OCI-LY7 (cell line): ENCODE measurements around the gene NINJ2.

Source experiments
- EZH2phosphoT487 ChIP-seq: fragments of 200-600 bp; sonication (generic); IDR thresholded peaks from 2 replicates; pipeline ENCODE4 v1.6.1; 2018; ENCODE audit warnings: low read depth, borderline replicate concordance, mild to moderate bottlenecking, mixed run types, antibody characterized with exemption, low read length, moderate library complexity, mixed read lengths
- TF ChIP-seq, protein P1 (sequence below): fragments of 200-600 bp; sonication (generic); conservative IDR thresholded peaks from 2 replicates; pipeline ENCODE4 v1.5.1; 2014; ENCODE audit warnings: mild to moderate bottlenecking, antibody characterized with exemption, low read length, moderate library complexity, mixed read lengths

DNA sequence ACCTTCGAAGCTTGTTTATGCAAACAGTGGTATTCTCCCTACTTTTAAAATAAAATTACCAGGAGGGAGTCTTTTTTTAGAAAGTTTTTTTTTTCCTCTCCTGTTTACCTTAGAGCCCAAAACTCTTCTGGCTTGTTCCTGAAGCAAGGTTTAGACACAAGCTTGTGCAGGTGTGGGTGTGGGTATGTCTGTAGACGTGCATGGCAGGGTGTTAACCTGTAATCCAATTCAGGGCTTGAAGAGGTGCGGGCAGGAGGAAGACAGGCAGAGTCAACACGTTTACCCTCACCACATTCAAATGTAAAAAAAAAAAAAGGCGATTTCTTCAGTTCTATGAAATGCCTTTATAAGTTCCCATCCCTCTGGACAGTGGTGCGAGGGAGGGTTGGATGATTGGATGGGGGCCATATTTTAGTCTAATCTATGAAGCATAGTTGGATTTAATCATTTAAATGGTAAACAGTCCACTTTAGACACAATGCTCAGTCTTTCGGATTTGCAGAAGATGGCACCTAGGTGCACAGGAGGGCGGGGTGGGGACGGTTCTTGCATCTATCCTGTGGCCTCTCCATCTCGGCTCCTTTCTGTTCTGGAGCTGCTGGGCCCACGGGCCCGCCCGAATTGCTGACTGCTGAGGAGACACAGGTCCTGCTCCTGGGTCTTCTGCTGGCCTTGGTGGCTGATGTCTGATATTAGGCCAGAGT, 982 bp upstream of the NINJ2 start:
- TF ChIP-seq, protein P1, sequence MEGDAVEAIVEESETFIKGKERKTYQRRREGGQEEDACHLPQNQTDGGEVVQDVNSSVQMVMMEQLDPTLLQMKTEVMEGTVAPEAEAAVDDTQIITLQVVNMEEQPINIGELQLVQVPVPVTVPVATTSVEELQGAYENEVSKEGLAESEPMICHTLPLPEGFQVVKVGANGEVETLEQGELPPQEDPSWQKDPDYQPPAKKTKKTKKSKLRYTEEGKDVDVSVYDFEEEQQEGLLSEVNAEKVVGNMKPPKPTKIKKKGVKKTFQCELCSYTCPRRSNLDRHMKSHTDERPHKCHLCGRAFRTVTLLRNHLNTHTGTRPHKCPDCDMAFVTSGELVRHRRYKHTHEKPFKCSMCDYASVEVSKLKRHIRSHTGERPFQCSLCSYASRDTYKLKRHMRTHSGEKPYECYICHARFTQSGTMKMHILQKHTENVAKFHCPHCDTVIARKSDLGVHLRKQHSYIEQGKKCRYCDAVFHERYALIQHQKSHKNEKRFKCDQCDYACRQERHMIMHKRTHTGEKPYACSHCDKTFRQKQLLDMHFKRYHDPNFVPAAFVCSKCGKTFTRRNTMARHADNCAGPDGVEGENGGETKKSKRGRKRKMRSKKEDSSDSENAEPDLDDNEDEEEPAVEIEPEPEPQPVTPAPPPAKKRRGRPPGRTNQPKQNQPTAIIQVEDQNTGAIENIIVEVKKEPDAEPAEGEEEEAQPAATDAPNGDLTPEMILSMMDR = no peak
- TF ChIP-seq EZH2phosphoT487 = no peak
